Hepatocyte (in vitro differentiated cells): Measurements from ENCODE around the gene FAF2.

ENCODE experiments used
- EZH2 ChIP-seq: fragments of 200-600 bp; sonication (generic); IDR thresholded peaks from 2 replicates; pipeline ENCODE4 v1.6.1; 2016; ENCODE audit warnings: antibody characterized with exemption, mild to moderate bottlenecking, borderline replicate concordance
- EZH2phosphoT487 ChIP-seq: fragments of 200-600 bp; sonication (generic); IDR thresholded peaks from one replicate; pipeline ENCODE4 v1.6.1; 2018; ENCODE audit warnings: antibody characterized with exemption, mild to moderate bottlenecking, low read depth, moderate library complexity; ENCODE audit not compliant: unreplicated experiment, severe bottlenecking
- TF ChIP-seq, protein P1 (sequence below): fragments of 200-600 bp; sonication (generic); IDR thresholded peaks from 2 replicates; pipeline ENCODE4 v1.5.1; 2016; ENCODE audit warnings: antibody characterized with exemption, mild to moderate bottlenecking; ENCODE audit not compliant: poor library complexity

DNA sequence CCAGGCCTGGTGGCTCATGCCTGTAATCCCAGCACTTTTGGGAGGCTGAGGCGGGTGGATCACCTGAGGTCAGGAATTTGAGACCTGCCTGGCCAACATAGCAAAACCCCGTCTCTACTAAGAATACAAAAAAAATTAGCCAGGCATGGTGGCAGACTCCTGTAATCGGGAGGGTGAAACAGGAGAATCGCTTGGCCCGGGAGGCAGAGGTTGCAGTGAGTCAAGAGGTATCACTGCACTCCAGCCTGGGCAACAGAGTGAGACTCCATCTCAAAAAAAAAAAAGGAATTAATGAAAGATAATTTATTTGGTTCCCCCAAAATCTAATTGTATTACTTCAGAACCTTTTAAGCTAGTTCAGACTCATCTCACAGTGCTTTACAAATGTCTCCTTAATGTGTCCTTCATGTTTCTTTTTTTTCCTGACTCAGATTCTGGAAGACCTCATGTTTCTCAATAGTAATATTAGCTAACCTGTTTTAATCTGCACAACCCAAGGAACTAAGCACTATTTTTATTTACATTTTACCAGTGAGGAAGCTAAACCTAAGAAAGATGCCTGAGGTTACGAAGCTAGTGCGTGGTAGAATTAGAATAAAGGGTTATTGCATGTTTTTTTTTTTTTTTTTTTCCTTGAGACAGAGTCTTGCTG lies 15.1 kb downstream of the FAF2 start:
- TF ChIP-seq, protein P1, sequence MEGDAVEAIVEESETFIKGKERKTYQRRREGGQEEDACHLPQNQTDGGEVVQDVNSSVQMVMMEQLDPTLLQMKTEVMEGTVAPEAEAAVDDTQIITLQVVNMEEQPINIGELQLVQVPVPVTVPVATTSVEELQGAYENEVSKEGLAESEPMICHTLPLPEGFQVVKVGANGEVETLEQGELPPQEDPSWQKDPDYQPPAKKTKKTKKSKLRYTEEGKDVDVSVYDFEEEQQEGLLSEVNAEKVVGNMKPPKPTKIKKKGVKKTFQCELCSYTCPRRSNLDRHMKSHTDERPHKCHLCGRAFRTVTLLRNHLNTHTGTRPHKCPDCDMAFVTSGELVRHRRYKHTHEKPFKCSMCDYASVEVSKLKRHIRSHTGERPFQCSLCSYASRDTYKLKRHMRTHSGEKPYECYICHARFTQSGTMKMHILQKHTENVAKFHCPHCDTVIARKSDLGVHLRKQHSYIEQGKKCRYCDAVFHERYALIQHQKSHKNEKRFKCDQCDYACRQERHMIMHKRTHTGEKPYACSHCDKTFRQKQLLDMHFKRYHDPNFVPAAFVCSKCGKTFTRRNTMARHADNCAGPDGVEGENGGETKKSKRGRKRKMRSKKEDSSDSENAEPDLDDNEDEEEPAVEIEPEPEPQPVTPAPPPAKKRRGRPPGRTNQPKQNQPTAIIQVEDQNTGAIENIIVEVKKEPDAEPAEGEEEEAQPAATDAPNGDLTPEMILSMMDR = no peak
- no peak for TF ChIP-seq EZH2phosphoT487
- no peak for TF ChIP-seq EZH2
